ENCODE measurements around the gene CLCN2. TPM values are rescaled to one million over a fixed set of nuclear protein-coding genes. Genes with fewer than 3 reads are reported as not detected.
A peak's percentile ranks its signal among the peaks of the same experiment; 100 is the strongest.

The CLCN2 gene
- total RNA-seq, 1 experiment from 2014 or later = 4.5 TPM

GRCh38 chr3:184314700-184315542 is 46.5 kb downstream of the CLCN2 start:
- intact Hi-C loops (cut with micrococcal nuclease) = loop anchor here (2.0 kb wide), 1 partner anchor 48 kb away; no protein-coding TSS in a partner anchor
- H3K27me3 Mint-ChIP-seq (ENCODE audit: insufficient read depth, unreplicated experiment) = no peaks in the 10 kb centered on the region
- no TSS peak for BruUV-seq (replicated peaks)
- ChIA-PET CTCF (interaction anchor here (1.7 kb wide), 1 partner anchor 9 kb away, joined by 7 read pairs; no protein-coding TSS in a partner anchor), POLR2A (interaction anchor here (0.7 to 2.7 kb wide), 6 partner anchors 15 to 428 kb away, joined by 3 to 12 read pairs (median 4); partner anchors contain the start of genes CLCN2, FAM131A, POLR2H and PSMD2)
- peak overlapping the region; percentile 87 for H3K4me3 Mint-ChIP-seq (ENCODE audit: unreplicated experiment)
- peak; percentile 75 for DNase-seq (ENCODE audit: unreplicated experiment)
- H3K9me3 Mint-ChIP-seq (ENCODE audit: unreplicated experiment) = no peaks in the 10 kb centered on the region
- H3K27ac Mint-ChIP-seq (ENCODE audit: low read depth, unreplicated experiment) = peak overlapping the region; percentile 88
- TF ChIP-seq CTCF (IDR thresholded peaks at IDR 0.05; ENCODE audit: unreplicated experiment) = no peak
- peaks cover 42% of the 10 kb centered on the region for H3K36me3 Mint-ChIP-seq (ENCODE audit: insufficient read depth, unreplicated experiment)
- peaks cover 33% of the 10 kb centered on the region for H3K4me1 Mint-ChIP-seq (ENCODE audit: insufficient read depth, unreplicated experiment)

- Mint-ChIP-seq H3K4me3 (ENCODE audit: unreplicated experiment) (peak within 1 kb of the TSS; percentile 87), H3K4me1 (ENCODE audit: insufficient read depth, unreplicated experiment) (peaks cover 27% of the 10 kb centered on the region), H3K27ac (ENCODE audit: low read depth, unreplicated experiment) (peak within 1 kb of the TSS; percentile 88), H3K27me3 (ENCODE audit: insufficient read depth, unreplicated experiment) (no peaks in the 10 kb centered on the region), H3K36me3 (ENCODE audit: insufficient read depth, unreplicated experiment) (peaks cover 42% of the 10 kb centered on the region), H3K9me3 (ENCODE audit: unreplicated experiment) (no peaks in the 10 kb centered on the region)
- peak; percentile 89 for DNase-seq (ENCODE audit: unreplicated experiment)
- intact Hi-C loops (cut with micrococcal nuclease) = loop anchor here (2.0 kb wide), 1 partner anchor 48 kb away; no protein-coding TSS in a partner anchor
- TF ChIP-seq CTCF (IDR thresholded peaks at IDR 0.05; ENCODE audit: unreplicated experiment) = no peak
- CTCF ChIA-PET = no interaction called here
- no TSS peak for BruUV-seq (replicated peaks)
- POLR2A ChIA-PET = interaction anchor here (1.0 to 1.1 kb wide), 3 partner anchors 15 to 46 kb away, joined by 3 read pairs; partner anchors contain the start of genes FAM131A and PSMD2
Observed at GRCh38 chr3:184314363-184314699, 47.1 kb downstream of the CLCN2 start, which contains the start of gene EIF4G1. EIF4G1 (plus strand) TSS chr3:184314606; CDS start chr3:184315797, 1,191 bp downstream.

- POLR2A ChIA-PET = interaction anchor here (1.1 to 2.2 kb wide), 2 partner anchors 12 to 50 kb away, joined by 4 to 9 read pairs; partner anchors contain the start of genes CLCN2, POLR2H and PSMD2
- CTCF ChIA-PET = interaction anchor here (0.6 to 1.2 kb wide), 2 partner anchors 34 to 42 kb away, joined by 3 to 4 read pairs; no protein-coding TSS in a partner anchor
- no peaks in the 10 kb centered on the region for H3K27me3 Mint-ChIP-seq (ENCODE audit: insufficient read depth, unreplicated experiment)
- H3K4me3 Mint-ChIP-seq (ENCODE audit: unreplicated experiment) = no peak overlapping the region
- H3K27ac Mint-ChIP-seq (ENCODE audit: low read depth, unreplicated experiment) = no peak overlapping the region
- peaks cover 6% of the 10 kb centered on the region for H3K4me1 Mint-ChIP-seq (ENCODE audit: insufficient read depth, unreplicated experiment)
- H3K9me3 Mint-ChIP-seq (ENCODE audit: unreplicated experiment) = no peaks in the 10 kb centered on the region
- no peak for TF ChIP-seq CTCF (IDR thresholded peaks at IDR 0.05; ENCODE audit: unreplicated experiment)
- H3K36me3 Mint-ChIP-seq (ENCODE audit: insufficient read depth, unreplicated experiment) = peaks cover 40% of the 10 kb centered on the region
- BruUV-seq (replicated peaks) = no TSS peak
- no peak for DNase-seq (ENCODE audit: unreplicated experiment)
- intact Hi-C loops (cut with micrococcal nuclease) = no loop called here
Observed at GRCh38 chr3:184311633-184312032, 49.8 kb downstream of the CLCN2 start.

GRCh38 chr3:184308744-184309143 is 52.7 kb downstream of the CLCN2 start:
- DNase-seq (ENCODE audit: unreplicated experiment) = no peak
- Mint-ChIP-seq H3K27ac (ENCODE audit: low read depth, unreplicated experiment) (no peak overlapping the region), H3K4me3 (ENCODE audit: unreplicated experiment) (no peak overlapping the region), H3K27me3 (ENCODE audit: insufficient read depth, unreplicated experiment) (no peaks in the 10 kb centered on the region), H3K36me3 (ENCODE audit: insufficient read depth, unreplicated experiment) (peaks cover 57% of the 10 kb centered on the region), H3K4me1 (ENCODE audit: insufficient read depth, unreplicated experiment) (no peaks in the 10 kb centered on the region), H3K9me3 (ENCODE audit: unreplicated experiment) (no peaks in the 10 kb centered on the region)
- ChIA-PET CTCF (no interaction called here), POLR2A (no interaction called here)
- intact Hi-C loops (cut with micrococcal nuclease) = no loop called here
- BruUV-seq (replicated peaks) = TSS peak; percentile 48
- TF ChIP-seq CTCF (IDR thresholded peaks at IDR 0.05; ENCODE audit: unreplicated experiment) = no peak
